Loucy (cell line): ENCODE measurements around the gene NFIX.

Experiments used
- H2AFZ ChIP-seq: fragments of 200-600 bp; sonication (generic); 2 replicates; pipeline ENCODE4 v1.6.0; 2016; ENCODE audit warnings: antibody characterized with exemption, mild to moderate bottlenecking, low read length, moderate library complexity
- H3F3A ChIP-seq: fragments of 200-600 bp; 2 replicates; pipeline ENCODE4 v1.6.0; 2016; ENCODE audit warnings: antibody characterized with exemption, low read depth, mild to moderate bottlenecking
- H3K27me3 ChIP-seq: fragments of 200-600 bp; sonication (generic); 2 replicates; pipeline ENCODE4 v1.6.1; 2014; ENCODE audit warnings: low read length, mild to moderate bottlenecking; ENCODE audit not compliant: insufficient read depth, poor library complexity, severe bottlenecking
- H3K36me3 ChIP-seq: fragments of 200-600 bp; sonication (generic); 2 replicates; pipeline ENCODE4 v1.6.1; 2016; ENCODE audit warnings: low read length; ENCODE audit not compliant: insufficient read depth
- H3K4me1 ChIP-seq: fragments of 200-600 bp; sonication (generic); 2 replicates; pipeline ENCODE4 v1.5.1; 2014; ENCODE audit warnings: low read length, mild to moderate bottlenecking; ENCODE audit not compliant: insufficient read depth, poor library complexity, severe bottlenecking
- H3K4me2 ChIP-seq: fragments of 200-600 bp; sonication (generic); 2 replicates; pipeline ENCODE4 v1.6.0; 2014; ENCODE audit warnings: antibody characterized with exemption, low read length, low read depth, mild to moderate bottlenecking; ENCODE audit not compliant: poor library complexity, severe bottlenecking
- H3K4me3 ChIP-seq: fragments of 200-600 bp; sonication (generic); 2 replicates; pipeline ENCODE4 v1.5.1; 2014; ENCODE audit warnings: low read length, mild to moderate bottlenecking, mixed read lengths; ENCODE audit not compliant: poor library complexity, severe bottlenecking
- H3K79me2 ChIP-seq: fragments of 200-600 bp; sonication (generic); 2 replicates; pipeline ENCODE4 v1.6.1; 2014; ENCODE audit warnings: low read length; ENCODE audit not compliant: insufficient read depth
- H3K9ac ChIP-seq: fragments of 200-600 bp; sonication (generic); 2 replicates; pipeline ENCODE4 v1.6.0; 2014; ENCODE audit warnings: mild to moderate bottlenecking, low read depth, low read length, moderate library complexity; ENCODE audit not compliant: poor library complexity, severe bottlenecking
- H3K9me2 ChIP-seq: fragments of 200-600 bp; sonication (generic); replicated peaks from 2 replicates; pipeline ENCODE4 v1.6.1; 2016; ENCODE audit warnings: low read depth, low read length, mixed read lengths
- H3K9me3 ChIP-seq: fragments of 200-600 bp; sonication (generic); 2 replicates; pipeline ENCODE4 v1.6.1; 2014; ENCODE audit warnings: mild to moderate bottlenecking, antibody characterized with exemption, low read length, low read depth; ENCODE audit not compliant: insufficient read depth
- H4K20me1 ChIP-seq: fragments of 200-600 bp; sonication (generic); 2 replicates; pipeline ENCODE4 v1.6.0; 2014; ENCODE audit warnings: antibody characterized with exemption, low read length, mild to moderate bottlenecking; ENCODE audit not compliant: insufficient read depth, poor library complexity, severe bottlenecking
- CTCF ChIP-seq: fragments of 200-600 bp; sonication (generic); conservative IDR thresholded peaks from 2 replicates; pipeline ENCODE4 v1.5.1; 2014; ENCODE audit warnings: mild to moderate bottlenecking, antibody characterized with exemption, low read length
- EZH2phosphoT487 ChIP-seq: fragments of 200-600 bp; IDR thresholded peaks from 2 replicates; pipeline ENCODE4 v1.6.1; 2018; ENCODE audit warnings: antibody characterized with exemption, mild to moderate bottlenecking, moderate library complexity, borderline replicate concordance

NFIX gene

GRCh38 chr19:13005253-13005652 is 10.0 kb downstream of the NFIX start:
- TF ChIP-seq CTCF (no peak), EZH2phosphoT487 (no peak)
- Histone ChIP-seq H3K4me1 (no peaks in the 10 kb centered on the region), H2AFZ (no peak overlapping the region), H3K79me2 (no peaks in the 10 kb centered on the region), H3K4me2 (no peak overlapping the region), H4K20me1 (no peaks in the 10 kb centered on the region), H3K9me2 (no peaks in the 10 kb centered on the region), H3K4me3 (no peak overlapping the region), H3K36me3 (no peaks in the 10 kb centered on the region), H3K9ac (no peak overlapping the region), H3K27me3 (no peaks in the 10 kb centered on the region), H3K9me3 (no peaks in the 10 kb centered on the region), H3F3A (no peaks in the 10 kb centered on the region)

GRCh38 chr19:13005861-13006370 is 10.6 kb downstream of the NFIX start:
- H3K9me3 ChIP-seq, result no peaks in the 10 kb centered on the region
- H4K20me1 ChIP-seq, result no peaks in the 10 kb centered on the region
- H3F3A ChIP-seq, result no peaks in the 10 kb centered on the region
- H2AFZ ChIP-seq, result no peak overlapping the region
- TF ChIP-seq CTCF (no peak), EZH2phosphoT487 (no peak)
- H3K27me3 ChIP-seq, result no peaks in the 10 kb centered on the region
- no peaks in the 10 kb centered on the region for H3K79me2 ChIP-seq
- no peaks in the 10 kb centered on the region for H3K4me1 ChIP-seq
- no peak overlapping the region for H3K4me2 ChIP-seq
- no peaks in the 10 kb centered on the region for H3K9me2 ChIP-seq
- no peaks in the 10 kb centered on the region for H3K36me3 ChIP-seq
- no peak overlapping the region for H3K9ac ChIP-seq
- no peak overlapping the region for H3K4me3 ChIP-seq

- Histone ChIP-seq H3K27me3 (no peaks in the 10 kb centered on the region), H3K9me2 (no peaks in the 10 kb centered on the region), H3K4me1 (no peaks in the 10 kb centered on the region), H3K79me2 (no peaks in the 10 kb centered on the region), H3K9ac (no peak overlapping the region), H3K4me3 (no peak overlapping the region), H3K4me2 (no peak overlapping the region), H4K20me1 (no peaks in the 10 kb centered on the region), H2AFZ (no peak overlapping the region), H3K36me3 (no peaks in the 10 kb centered on the region), H3F3A (no peaks in the 10 kb centered on the region), H3K9me3 (no peaks in the 10 kb centered on the region)
- TF ChIP-seq EZH2phosphoT487 (no peak), CTCF (no peak)
Observed at GRCh38 chr19:13006431-13007281, 11.4 kb downstream of the NFIX start.
